Measurements from ENCODE around the gene CAMK4.

Gene CAMK4

DNA sequence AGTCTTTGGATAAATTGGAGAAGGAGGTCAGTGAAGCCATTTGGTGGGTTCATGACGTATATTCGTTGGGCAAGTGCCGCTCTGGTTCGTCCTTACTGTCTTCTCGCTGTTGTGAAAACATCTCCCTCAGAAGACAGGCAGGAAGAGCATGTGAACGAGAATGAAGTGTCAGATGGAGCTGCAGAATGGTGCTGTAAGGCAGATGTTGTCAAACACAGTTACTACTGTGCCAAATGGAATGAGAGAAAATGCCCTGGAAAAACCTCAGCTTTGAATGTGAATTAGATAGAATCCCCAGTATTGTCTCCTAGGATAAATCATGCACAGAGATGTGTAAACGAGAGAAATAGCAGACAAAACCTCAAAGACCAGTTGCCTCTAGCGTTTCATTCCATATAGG lies 121.5 kb downstream of the CAMK4 start:
- DNase-seq (ENCODE audit: low read depth in 1 of 2, low spot score in 1 of 2): no peak
- no peaks in the 10 kb centered on the region for H3K27me3 ChIP-seq (ENCODE audit: insufficient read depth, poor library complexity, severe bottlenecking)
- H3K4me3 ChIP-seq (replicated peaks; ENCODE audit: insufficient read depth, low read length): no peak overlapping the region
- no peak for TF ChIP-seq REST (IDR thresholded peaks at IDR 0.05; ENCODE audit: insufficient replicate concordance, low read depth)
- TF ChIP-seq, protein P1, sequence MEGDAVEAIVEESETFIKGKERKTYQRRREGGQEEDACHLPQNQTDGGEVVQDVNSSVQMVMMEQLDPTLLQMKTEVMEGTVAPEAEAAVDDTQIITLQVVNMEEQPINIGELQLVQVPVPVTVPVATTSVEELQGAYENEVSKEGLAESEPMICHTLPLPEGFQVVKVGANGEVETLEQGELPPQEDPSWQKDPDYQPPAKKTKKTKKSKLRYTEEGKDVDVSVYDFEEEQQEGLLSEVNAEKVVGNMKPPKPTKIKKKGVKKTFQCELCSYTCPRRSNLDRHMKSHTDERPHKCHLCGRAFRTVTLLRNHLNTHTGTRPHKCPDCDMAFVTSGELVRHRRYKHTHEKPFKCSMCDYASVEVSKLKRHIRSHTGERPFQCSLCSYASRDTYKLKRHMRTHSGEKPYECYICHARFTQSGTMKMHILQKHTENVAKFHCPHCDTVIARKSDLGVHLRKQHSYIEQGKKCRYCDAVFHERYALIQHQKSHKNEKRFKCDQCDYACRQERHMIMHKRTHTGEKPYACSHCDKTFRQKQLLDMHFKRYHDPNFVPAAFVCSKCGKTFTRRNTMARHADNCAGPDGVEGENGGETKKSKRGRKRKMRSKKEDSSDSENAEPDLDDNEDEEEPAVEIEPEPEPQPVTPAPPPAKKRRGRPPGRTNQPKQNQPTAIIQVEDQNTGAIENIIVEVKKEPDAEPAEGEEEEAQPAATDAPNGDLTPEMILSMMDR (IDR thresholded peaks at IDR 0.05; ENCODE audit: insufficient read depth, low read length): no peak
- no peak for TF ChIP-seq POLR2AphosphoS5 (IDR thresholded peaks at IDR 0.05; ENCODE audit: low read depth)
- TF ChIP-seq SPI1 (IDR thresholded peaks at IDR 0.05; ENCODE audit: borderline replicate concordance, low read depth): no peak
- no peak for TF ChIP-seq GABPA (IDR thresholded peaks at IDR 0.05; ENCODE audit: low read depth)
- no peak overlapping the region for H3K27ac ChIP-seq (replicated peaks)

DNA sequence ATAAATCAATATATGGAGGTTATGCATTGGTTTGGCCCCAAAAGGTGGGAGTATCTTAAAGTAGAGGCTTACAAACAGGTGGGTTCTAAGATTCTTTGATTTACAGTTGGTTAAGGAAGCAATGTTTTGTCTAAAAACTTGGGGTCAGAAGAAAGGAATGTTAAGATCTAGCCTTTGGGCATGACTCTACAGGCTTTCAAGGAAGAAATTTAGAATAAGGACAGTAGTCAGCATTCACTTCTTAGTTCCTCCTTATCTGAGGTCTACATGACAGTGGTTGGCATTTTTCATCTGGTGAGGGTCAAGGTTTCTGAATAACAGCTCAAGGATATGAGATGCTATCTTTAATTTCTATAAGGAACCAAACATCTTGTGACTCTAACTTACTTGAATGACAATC lies 122.8 kb downstream of the CAMK4 start:
- TF ChIP-seq GABPA (IDR thresholded peaks at IDR 0.05; ENCODE audit: low read depth) (no peak), SPI1 (IDR thresholded peaks at IDR 0.05; ENCODE audit: borderline replicate concordance, low read depth) (no peak), REST (IDR thresholded peaks at IDR 0.05; ENCODE audit: insufficient replicate concordance, low read depth) (no peak), POLR2AphosphoS5 (IDR thresholded peaks at IDR 0.05; ENCODE audit: low read depth) (no peak)
- TF ChIP-seq, protein P1 (IDR thresholded peaks at IDR 0.05; ENCODE audit: insufficient read depth, low read length): no peak
- no peak overlapping the region for H3K27ac ChIP-seq (replicated peaks)
- no peak for DNase-seq (ENCODE audit: low read depth in 1 of 2, low spot score in 1 of 2)

GRCh38 chr5:111348661-111349329 lies 124.6 kb downstream of the CAMK4 start:
- TF ChIP-seq GABPA (IDR thresholded peaks at IDR 0.05; ENCODE audit: low read depth) (no peak), REST (IDR thresholded peaks at IDR 0.05; ENCODE audit: insufficient replicate concordance, low read depth) (no peak), POLR2AphosphoS5 (IDR thresholded peaks at IDR 0.05; ENCODE audit: low read depth) (no peak), SPI1 (IDR thresholded peaks at IDR 0.05; ENCODE audit: borderline replicate concordance, low read depth) (no peak)
- TF ChIP-seq, protein P1 (IDR thresholded peaks at IDR 0.05; ENCODE audit: insufficient read depth, low read length): no peak
- Histone ChIP-seq H3K4me3 (replicated peaks; ENCODE audit: insufficient read depth, low read length) (no peak overlapping the region), H3K27me3 (ENCODE audit: insufficient read depth, poor library complexity, severe bottlenecking) (no peaks in the 10 kb centered on the region), H3K27ac (replicated peaks) (no peak overlapping the region)
- no peak for DNase-seq (ENCODE audit: low read depth in 1 of 2, low spot score in 1 of 2)

More for the DNA sequence above, 122.8 kb downstream of the CAMK4 start:
- H3K27me3 ChIP-seq (ENCODE audit: insufficient read depth, poor library complexity, severe bottlenecking): no peaks in the 10 kb centered on the region
- no peak overlapping the region for H3K4me3 ChIP-seq (replicated peaks; ENCODE audit: insufficient read depth, low read length)

All from HL-60 (cell line).